ENCODE measurements around the gene AGAP2.

AGAP2 gene

GRCh38 chr12:57745485-57745881 is 6.9 kb upstream of the AGAP2 start:
- H4K8ac ChIP-seq (ENCODE audit: low read depth, low read length): peak overlapping the region; percentile 97
- H3K9me3 ChIP-seq (ENCODE audit: insufficient read depth, low read depth, low read length): peaks cover 4% of the 10 kb centered on the region
- no peaks in the 10 kb centered on the region for H3K79me2 ChIP-seq (ENCODE audit: control insufficient read depth, insufficient read depth, low read length, poor library complexity)
- H3K18ac ChIP-seq (ENCODE audit: low read length): no peak overlapping the region
- peak overlapping the region; percentile 78 for H3K4me3 ChIP-seq (ENCODE audit: low read depth, low read length)
- peaks cover 15 to 24% of the 10 kb centered on the region in 2 experiments for H3K36me3 ChIP-seq (ENCODE audit: control insufficient read depth in 1 of 2, insufficient read depth in 2 of 2, low read length in 2 of 2)
- peak overlapping the region; percentile 91 for H3K4me2 ChIP-seq (ENCODE audit: low read length)
- peaks cover 14% of the 10 kb centered on the region for H3K27me3 ChIP-seq (ENCODE audit: insufficient read depth, low read length)
- no peak overlapping the region for H2BK5ac ChIP-seq (ENCODE audit: low read depth, low read length, poor library complexity)
- no peak for DNase-seq
- H2AFZ ChIP-seq (ENCODE audit: insufficient read depth, low read length, poor library complexity): no peak overlapping the region
- H3K4me1 ChIP-seq (ENCODE audit: control insufficient read depth in 1 of 2, insufficient read depth in 2 of 2, low read length in 2 of 2): no peaks in the 10 kb centered on the region
- no peak overlapping the region for H4K91ac ChIP-seq (ENCODE audit: low read depth, low read length)
- H3K27ac ChIP-seq (ENCODE audit: low read depth, low read length): no peak overlapping the region
- H3K9ac ChIP-seq (ENCODE audit: low read length): no peak overlapping the region
- H2AK5ac ChIP-seq (ENCODE audit: low read length): no peak overlapping the region
- H3K4ac ChIP-seq (ENCODE audit: low read depth, low read length): no peak overlapping the region
- H2BK12ac ChIP-seq (ENCODE audit: low read length): no peak overlapping the region
- H3K14ac ChIP-seq (ENCODE audit: low read length): peak overlapping the region; percentile 3
- H2BK120ac ChIP-seq (ENCODE audit: insufficient read depth, low read length, poor library complexity): no peak overlapping the region
- H4K12ac ChIP-seq (ENCODE audit: low read depth, low read length): peak overlapping the region; percentile 28
- peaks cover 3% of the 10 kb centered on the region for H3K79me1 ChIP-seq (ENCODE audit: low read length)
- no CpG with 5 or more reads among the region's 8 CpGs for WGBS (ENCODE audit: extremely low coverage, insufficient coverage, insufficient read length)
- no peak overlapping the region for H3K23ac ChIP-seq (ENCODE audit: low read length)

- Histone ChIP-seq H3K27ac (ENCODE audit: low read depth, low read length) (peak within 1 kb of the TSS; percentile 44), H3K27me3 (ENCODE audit: insufficient read depth, low read length) (peaks cover 20% of the 10 kb centered on the region), H3K79me2 (ENCODE audit: control insufficient read depth, insufficient read depth, low read length, poor library complexity) (no peaks in the 10 kb centered on the region), H2BK5ac (ENCODE audit: low read depth, low read length, poor library complexity) (peak within 1 kb of the TSS; percentile 54), H3K4me1 (ENCODE audit: control insufficient read depth in 1 of 2, insufficient read depth in 2 of 2, low read length in 2 of 2) (no peaks in the 10 kb centered on the region), H3K79me1 (ENCODE audit: low read length) (peaks cover 3% of the 10 kb centered on the region), H3K9ac (ENCODE audit: low read length) (peak within 1 kb of the TSS; percentile 82), H3K14ac (ENCODE audit: low read length) (peak within 1 kb of the TSS; percentile 86), H2AFZ (ENCODE audit: insufficient read depth, low read length, poor library complexity) (peak within 1 kb of the TSS; percentile 67), H4K91ac (ENCODE audit: low read depth, low read length) (peak within 1 kb of the TSS; percentile 88), H3K4ac (ENCODE audit: low read depth, low read length) (no peak within 1 kb of the TSS), H3K36me3 (ENCODE audit: control insufficient read depth in 1 of 2, insufficient read depth in 2 of 2, low read length in 2 of 2) (peaks cover 12 to 20% of the 10 kb centered on the region in 2 experiments), H4K12ac (ENCODE audit: low read depth, low read length) (peak within 1 kb of the TSS; percentile 91), H2BK120ac (ENCODE audit: insufficient read depth, low read length, poor library complexity) (peak within 1 kb of the TSS; percentile 48), H2BK12ac (ENCODE audit: low read length) (no peak within 1 kb of the TSS), H2AK5ac (ENCODE audit: low read length) (peak within 1 kb of the TSS; percentile 59), H3K4me2 (ENCODE audit: low read length) (peak within 1 kb of the TSS; percentile 91), H4K8ac (ENCODE audit: low read depth, low read length) (peak within 1 kb of the TSS; percentile 97), H3K9me3 (ENCODE audit: insufficient read depth, low read depth, low read length) (peaks cover 4% of the 10 kb centered on the region), H3K18ac (ENCODE audit: low read length) (peak within 1 kb of the TSS; percentile 79), H3K23ac (ENCODE audit: low read length) (no peak within 1 kb of the TSS), H3K4me3 (ENCODE audit: low read depth, low read length) (peak within 1 kb of the TSS; percentile 78)
- peak; percentile 97 to 98 for DNase-seq
- WGBS (ENCODE audit: extremely low coverage, insufficient coverage, insufficient read length): no CpG with 5 or more reads among the region's 29 CpGs
Measured at GRCh38 chr12:57744777-57745484, 6.4 kb upstream of the AGAP2 start, which contains the start of gene TSPAN31. TSS of gene TSPAN31 (plus strand) at chr12:57745039. CDS start at chr12:57745155, 116 bp downstream.

- peaks cover 3% of the 10 kb centered on the region for H3K79me1 ChIP-seq (ENCODE audit: low read length)
- peak overlapping the region; percentile 20 for H4K12ac ChIP-seq (ENCODE audit: low read depth, low read length)
- no peak overlapping the region for H2AK5ac ChIP-seq (ENCODE audit: low read length)
- peaks cover 12 to 19% of the 10 kb centered on the region in 2 experiments for H3K36me3 ChIP-seq (ENCODE audit: control insufficient read depth in 1 of 2, insufficient read depth in 2 of 2, low read length in 2 of 2)
- no peak overlapping the region for H3K4ac ChIP-seq (ENCODE audit: low read depth, low read length)
- peaks cover 4% of the 10 kb centered on the region for H3K9me3 ChIP-seq (ENCODE audit: insufficient read depth, low read depth, low read length)
- H2BK12ac ChIP-seq (ENCODE audit: low read length): no peak overlapping the region
- H3K4me3 ChIP-seq (ENCODE audit: low read depth, low read length): peak overlapping the region; percentile 26
- H3K4me1 ChIP-seq (ENCODE audit: control insufficient read depth in 1 of 2, insufficient read depth in 2 of 2, low read length in 2 of 2): no peaks in the 10 kb centered on the region
- H3K14ac ChIP-seq (ENCODE audit: low read length): no peak overlapping the region
- H2BK120ac ChIP-seq (ENCODE audit: insufficient read depth, low read length, poor library complexity): no peak overlapping the region
- H4K8ac ChIP-seq (ENCODE audit: low read depth, low read length): peak overlapping the region; percentile 25
- H4K91ac ChIP-seq (ENCODE audit: low read depth, low read length): no peak overlapping the region
- H3K18ac ChIP-seq (ENCODE audit: low read length): no peak overlapping the region
- no CpG with 5 or more reads among the region's 21 CpGs for WGBS (ENCODE audit: extremely low coverage, insufficient coverage, insufficient read length)
- peak; percentile 53 to 79 for DNase-seq
- H2AFZ ChIP-seq (ENCODE audit: insufficient read depth, low read length, poor library complexity): no peak overlapping the region
- H2BK5ac ChIP-seq (ENCODE audit: low read depth, low read length, poor library complexity): no peak overlapping the region
- H3K23ac ChIP-seq (ENCODE audit: low read length): no peak overlapping the region
- peaks cover 26% of the 10 kb centered on the region for H3K27me3 ChIP-seq (ENCODE audit: insufficient read depth, low read length)
- no peaks in the 10 kb centered on the region for H3K79me2 ChIP-seq (ENCODE audit: control insufficient read depth, insufficient read depth, low read length, poor library complexity)
- no peak overlapping the region for H3K9ac ChIP-seq (ENCODE audit: low read length)
- H3K27ac ChIP-seq (ENCODE audit: low read depth, low read length): no peak overlapping the region
- H3K4me2 ChIP-seq (ENCODE audit: low read length): peak overlapping the region; percentile 91
Measured at GRCh38 chr12:57744194-57744776, 5.7 kb upstream of the AGAP2 start.

- no CpG with 5 or more reads among the region's 2 CpGs for WGBS (ENCODE audit: extremely low coverage, insufficient coverage, insufficient read length)
Measured at GRCh38 chr12:57743769-57744168, 5.2 kb upstream of the AGAP2 start.

More at GRCh38 chr12:57743769-57744168, 5.2 kb upstream of the AGAP2 start:
- Histone ChIP-seq H4K91ac (ENCODE audit: low read depth, low read length) (no peak overlapping the region), H2BK120ac (ENCODE audit: insufficient read depth, low read length, poor library complexity) (no peak overlapping the region), H3K79me2 (ENCODE audit: control insufficient read depth, insufficient read depth, low read length, poor library complexity) (no peaks in the 10 kb centered on the region), H3K79me1 (ENCODE audit: low read length) (peaks cover 3% of the 10 kb centered on the region), H3K9ac (ENCODE audit: low read length) (no peak overlapping the region), H3K27me3 (ENCODE audit: insufficient read depth, low read length) (peaks cover 31% of the 10 kb centered on the region), H3K36me3 (ENCODE audit: control insufficient read depth in 1 of 2, insufficient read depth in 2 of 2, low read length in 2 of 2) (peaks cover 7 to 14% of the 10 kb centered on the region in 2 experiments), H2AK5ac (ENCODE audit: low read length) (no peak overlapping the region), H3K14ac (ENCODE audit: low read length) (no peak overlapping the region), H3K23ac (ENCODE audit: low read length) (no peak overlapping the region), H2BK12ac (ENCODE audit: low read length) (no peak overlapping the region), H3K9me3 (ENCODE audit: insufficient read depth, low read depth, low read length) (peaks cover 4% of the 10 kb centered on the region), H4K12ac (ENCODE audit: low read depth, low read length) (no peak overlapping the region), H3K27ac (ENCODE audit: low read depth, low read length) (no peak overlapping the region), H3K18ac (ENCODE audit: low read length) (no peak overlapping the region), H3K4me2 (ENCODE audit: low read length) (no peak overlapping the region), H2AFZ (ENCODE audit: insufficient read depth, low read length, poor library complexity) (no peak overlapping the region), H4K8ac (ENCODE audit: low read depth, low read length) (no peak overlapping the region), H2BK5ac (ENCODE audit: low read depth, low read length, poor library complexity) (no peak overlapping the region), H3K4me1 (ENCODE audit: control insufficient read depth in 1 of 2, insufficient read depth in 2 of 2, low read length in 2 of 2) (no peaks in the 10 kb centered on the region), H3K4me3 (ENCODE audit: low read depth, low read length) (no peak overlapping the region), H3K4ac (ENCODE audit: low read depth, low read length) (no peak overlapping the region)
- DNase-seq: no peak

All from trophoblast cell (in vitro differentiated cells and primary cell).